ENCODE measurements around the gene MEI1. TPM values are rescaled to one million over a fixed set of nuclear protein-coding genes. Genes with fewer than 3 reads are reported as not detected.

MEI1 gene
- total RNA-seq, 1 donor from 2014 or later: 28.9 TPM

- ChIA-PET POLR2A (interaction anchor here (1.0 to 3.7 kb wide), 13 partner anchors 8 to 250 kb away, joined by 4 to 42 read pairs (median 7); partner anchors contain the start of genes CCDC134, CENPM, SNU13 and SREBF2), CTCF (interaction anchor here (0.8 to 4.3 kb wide), 45 partner anchors 8 to 747 kb away, joined by 3 to 81 read pairs (median 5); partner anchors contain the start of genes CCDC134, CENPM, NDUFA6 and SNU13)
- Mint-ChIP-seq H3K4me1 (peaks cover 12% of the 10 kb centered on the region), H3K27me3 (no peaks in the 10 kb centered on the region), H3K27ac (peak overlapping the region; percentile 72), H3K9me3 (no peaks in the 10 kb centered on the region), H3K36me3 (ENCODE audit: low read depth) (no peaks in the 10 kb centered on the region), H3K4me3 (no peak overlapping the region)
- no peak for ATAC-seq (ENCODE audit: low read depth)
- no peak for DNase-seq
- intact Hi-C loops (cut with micrococcal nuclease): loop anchor here (1.0 to 5.0 kb wide), 10 partner anchors 67 to 741 kb away; partner anchors contain the start of genes CCDC134 and SREBF2
- no peak for TF ChIP-seq CTCF (IDR thresholded peaks at IDR 0.05)
These were observed 2.6 kb upstream of the MEI1 start for GRCh38 chr22:41696703-41697102.

GRCh38 chr22:41697126-41697775 is 2.1 kb upstream of the MEI1 start:
- CTCF ChIA-PET: interaction anchor here (0.6 to 4.3 kb wide), 51 partner anchors 9 to 747 kb away, joined by 3 to 81 read pairs (median 5); partner anchors contain the start of genes CCDC134, CENPM, NDUFA6 and SNU13
- no peaks in the 10 kb centered on the region for H3K9me3 Mint-ChIP-seq
- peak; percentile 83 for ATAC-seq (ENCODE audit: low read depth)

GRCh38 chr22:41700108-41700364 is 733 bp downstream of the MEI1 start:
- Mint-ChIP-seq H3K27me3 (no peaks in the 10 kb centered on the region), H3K27ac (no peak overlapping the region), H3K4me3 (no peak overlapping the region), H3K9me3 (no peaks in the 10 kb centered on the region), H3K36me3 (ENCODE audit: low read depth) (no peaks in the 10 kb centered on the region), H3K4me1 (peaks cover 12% of the 10 kb centered on the region)
- intact Hi-C loops (cut with micrococcal nuclease): no loop called here
- CTCF ChIA-PET: interaction anchor here (1.3 to 4.3 kb wide), 4 partner anchors 12 to 241 kb away, joined by 6 to 81 read pairs (median 30); partner anchors contain the start of genes CCDC134 and SNU13
- no peak for TF ChIP-seq CTCF (IDR thresholded peaks at IDR 0.05)
- ATAC-seq (ENCODE audit: low read depth): no peak
- DNase-seq: no peak
- POLR2A ChIA-PET: interaction anchor here (1.0 to 3.7 kb wide), 5 partner anchors 11 to 240 kb away, joined by 3 to 42 read pairs (median 34); partner anchors contain the start of genes CCDC134 and SNU13

More at GRCh38 chr22:41697126-41697775, 2.1 kb upstream of the MEI1 start:
- peak; percentile 91 for DNase-seq
- POLR2A ChIA-PET: interaction anchor here (0.9 to 3.7 kb wide), 18 partner anchors 8 to 261 kb away, joined by 3 to 42 read pairs (median 7); partner anchors contain the start of genes CCDC134, CENPM, SNU13 and SREBF2
- intact Hi-C loops (cut with micrococcal nuclease): loop anchor here (1.0 to 5.0 kb wide), 10 partner anchors 66 to 740 kb away; partner anchors contain the start of genes CCDC134 and SREBF2
- Mint-ChIP-seq H3K27me3 (no peaks in the 10 kb centered on the region), H3K36me3 (ENCODE audit: low read depth) (no peaks in the 10 kb centered on the region), H3K4me3 (peak overlapping the region; percentile 63), H3K4me1 (peaks cover 12% of the 10 kb centered on the region), H3K27ac (peak overlapping the region; percentile 72)
- peak; percentile 51 for TF ChIP-seq CTCF (IDR thresholded peaks at IDR 0.05)

GRCh38 chr22:41702763-41703162 is 3.5 kb downstream of the MEI1 start:
- H3K4me1 Mint-ChIP-seq: peaks cover 4% of the 10 kb centered on the region
- no peak for DNase-seq
- ATAC-seq (ENCODE audit: low read depth): no peak
- no peak overlapping the region for H3K4me3 Mint-ChIP-seq
- no peaks in the 10 kb centered on the region for H3K27me3 Mint-ChIP-seq
- no peak overlapping the region for H3K27ac Mint-ChIP-seq
- H3K9me3 Mint-ChIP-seq: no peaks in the 10 kb centered on the region
- no peaks in the 10 kb centered on the region for H3K36me3 Mint-ChIP-seq (ENCODE audit: low read depth)
- intact Hi-C loops (cut with micrococcal nuclease): no loop called here
- no peak for TF ChIP-seq CTCF (IDR thresholded peaks at IDR 0.05)
- ChIA-PET CTCF (no interaction called here), POLR2A (no interaction called here)

- ChIA-PET POLR2A (no interaction called here), CTCF (no interaction called here)
- no peak for TF ChIP-seq CTCF (IDR thresholded peaks at IDR 0.05)
- H3K9me3 Mint-ChIP-seq: no peaks in the 10 kb centered on the region
- H3K4me1 Mint-ChIP-seq: no peaks in the 10 kb centered on the region
- H3K27me3 Mint-ChIP-seq: no peaks in the 10 kb centered on the region
- no peak overlapping the region for H3K4me3 Mint-ChIP-seq
- intact Hi-C loops (cut with micrococcal nuclease): no loop called here
- no peaks in the 10 kb centered on the region for H3K36me3 Mint-ChIP-seq (ENCODE audit: low read depth)
- no peak for DNase-seq
- H3K27ac Mint-ChIP-seq: no peak overlapping the region
- no peak for ATAC-seq (ENCODE audit: low read depth)
These were observed 10.0 kb downstream of the MEI1 start for GRCh38 chr22:41709341-41709740.

Measured in activated B cell treated with CpG ODN at 0.5 μM for 24 hours (primary cell).